B cell (primary cell): ENCODE data around the gene PALLD. TPM values are rescaled to one million over a fixed set of nuclear protein-coding genes. Genes with fewer than 3 reads are reported as not detected.

ENCODE experiments used
- ATAC-seq: fragments of 200-7000 bp; cut with Tn5 transposase; one replicate; pipeline ENCODE4 v1.10.0; 2021; ENCODE audit warnings: low read depth, mild to moderate bottlenecking, moderate number of reproducible peaks, moderate library complexity
- CTCF ChIA-PET: fragments of 350-600 bp; sonication (Branson Sonifier 250); formaldehyde crosslinking; loops from one replicate; lab custom pipeline; 2021; ENCODE audit warnings: antibody characterized with exemption, inconsistent platforms; lab: Charles Lee
- POLR2A ChIA-PET: fragments of 350-600 bp; sonication (Branson Sonifier 250); formaldehyde crosslinking; loops from one replicate; lab custom pipeline; 2021; ENCODE audit warnings: antibody characterized with exemption; lab: Charles Lee
- DNase-seq: peaks from one replicate; pipeline ENCODE4 v3.0.0; 2013
- H2AFZ ChIP-seq: 2 replicates; pipeline ENCODE4 v1.6.1; 2012; ENCODE audit warnings: mild to moderate bottlenecking, low read depth, low read length; ENCODE audit not compliant: insufficient read depth, poor library complexity, severe bottlenecking
- H3K27ac ChIP-seq, 2 donors: 1 replicate in 1 of 2; 2 replicates in 1 of 2; pipeline ENCODE4 v1.5.1; 2012 to 2013; ENCODE audit warnings: low read length in 2 of 2, mild to moderate bottlenecking in 2 of 2, moderate library complexity in 1 of 2
- H3K27me3 ChIP-seq, 4 experiments: fragments of 200-600 bp in 1 of 4; sonication (generic) in 1 of 4; replicated peaks in 1 of 4; 1 replicate in 2 of 4; 2 replicates in 2 of 4; pipeline versions ENCODE4 v1.6.1 to v1.7.0; 2013 to 2016; ENCODE audit warnings: low read length in 3 of 4, mild to moderate bottlenecking in 2 of 4, mixed read lengths in 1 of 4, moderate library complexity in 1 of 4; ENCODE audit not compliant: insufficient read depth in 4 of 4, control insufficient read depth in 3 of 4; ENCODE audit errors: control extremely low read depth in 1 of 4
- H3K36me3 ChIP-seq, 2 experiments: replicated peaks in 1 of 2; 1 replicate in 1 of 2; 2 replicates in 1 of 2; pipeline versions ENCODE4 v1.6.1 to v1.7.1; 2013; ENCODE audit warnings: low read length in 1 of 2; ENCODE audit not compliant: insufficient read depth in 2 of 2, control insufficient read depth in 1 of 2; ENCODE audit errors: control extremely low read depth in 1 of 2, extremely low read depth in 1 of 2
- H3K4me1 ChIP-seq, 2 donors: fragments of 200-600 bp in 1 of 2; sonication (generic) in 1 of 2; 1 replicate in 1 of 2; 2 replicates in 1 of 2; pipeline versions ENCODE4 v1.5.1 to v1.6.1; 2013 to 2017; ENCODE audit warnings: low read length in 2 of 2; ENCODE audit not compliant: control insufficient read depth in 2 of 2, insufficient read depth in 2 of 2
- H3K4me2 ChIP-seq: replicated peaks from 2 replicates; pipeline ENCODE3; 2012; ENCODE audit warnings: mild to moderate bottlenecking, low read depth, low read length; ENCODE audit not compliant: poor library complexity, severe bottlenecking
- H3K4me3 ChIP-seq, 5 experiments: fragments of 200-600 bp in 1 of 5; sonication (generic) in 1 of 5; 1 replicate in 3 of 5; 2 replicates in 2 of 5; pipeline versions ENCODE4 v1.5.1 to v1.7.0; 2011 to 2016; ENCODE audit warnings: low read length in 4 of 5, mild to moderate bottlenecking in 4 of 5, low read depth in 2 of 5, control low read depth in 1 of 5, moderate library complexity in 1 of 5; ENCODE audit not compliant: insufficient read depth in 1 of 5; ENCODE audit errors: control extremely low read depth in 1 of 5, extremely low read depth in 1 of 5
- H3K79me2 ChIP-seq: fragments of 200-600 bp; sonication (generic); one replicate; pipeline ENCODE4 v1.6.0; 2016; ENCODE audit warnings: low read length; ENCODE audit not compliant: control insufficient read depth, insufficient read depth
- H3K9ac ChIP-seq: fragments of 200-600 bp; sonication (generic); 2 replicates; pipeline ENCODE4 v1.6.1; 2017; ENCODE audit warnings: mild to moderate bottlenecking, low read length, moderate library complexity
- H3K9me3 ChIP-seq, 3 donors: one replicate each; pipeline versions ENCODE4 v1.6.1 to v1.7.1; 2013; ENCODE audit warnings: low read length in 2 of 3; ENCODE audit not compliant: control insufficient read depth in 2 of 3, insufficient read depth in 1 of 3; ENCODE audit errors: control extremely low read depth in 1 of 3
- H4K20me1 ChIP-seq: 2 replicates; pipeline ENCODE4 v1.6.0; 2012; ENCODE audit warnings: mild to moderate bottlenecking, low read length; ENCODE audit not compliant: insufficient read depth, control insufficient read depth, poor library complexity, severe bottlenecking
- H3K27ac Mint-ChIP-seq: one replicate; pipeline ENCODE4 v1.8.0; 2021; ENCODE audit warnings: mixed read lengths
- H3K27me3 Mint-ChIP-seq: one replicate; pipeline ENCODE4 v1.8.0; 2021; ENCODE audit warnings: mixed read lengths
- H3K4me1 Mint-ChIP-seq: one replicate; pipeline ENCODE4 v1.8.0; 2021; ENCODE audit warnings: mixed read lengths
- H3K4me3 Mint-ChIP-seq: one replicate; pipeline ENCODE4 v1.8.0; 2021; ENCODE audit warnings: mixed read lengths
- H3K9me3 Mint-ChIP-seq: one replicate; pipeline ENCODE4 v1.8.0; 2022; ENCODE audit warnings: mixed read lengths; ENCODE audit not compliant: insufficient read depth
- EZH2 ChIP-seq: IDR thresholded peaks from 2 replicates; pipeline ENCODE4 v1.6.1; 2012; ENCODE audit warnings: borderline replicate concordance, low read depth, mild to moderate bottlenecking, moderate library complexity, low read length; ENCODE audit not compliant: insufficient read depth, poor library complexity, severe bottlenecking
- WGBS: methylation state at CpG from one replicate; pipeline ENCODE4 v1.1.5; 2013; ENCODE audit warnings: missing lambda C conversion rate; ENCODE audit not compliant: insufficient coverage; 5-methylcytosine and 5-hydroxymethylcytosine counted together
- intact Hi-C: fragments of 100-400 bp; cut with micrococcal nuclease; formaldehyde crosslinking; loops from one replicate; pipeline ENCODE4 v1.10.0; 2022
- polyA plus RNA-seq: library from polyadenylated mRNA; depleted of rRNA; stranded (reverse); fragments of >200 nt; gene quantifications from 2 replicates; pipeline ENCODE4 v1.2.3, GENCODE V29; 2012
- total RNA-seq, 2 donors: library from RNA; stranded (reverse); fragments of 120-200 nt in 1 of 2; gene quantifications; 1 replicate in 1 of 2; 2 replicates in 1 of 2; pipeline versions ENCODE4 v1.2.3 to v1.2.4, GENCODE V29; 2013 to 2022
- TF ChIP-seq, protein P1 (sequence below): fragments of 200-600 bp; IDR thresholded peaks from one replicate; pipeline ENCODE4 v1.8.0; 2022; ENCODE audit warnings: antibody characterized with exemption, mild to moderate bottlenecking

The PALLD gene
- total and polyA plus RNA-seq, 2 donors (not counting 1 experiment from before 2014, with no cell fraction given) = 0.63 to 0.71 TPM

DNA sequence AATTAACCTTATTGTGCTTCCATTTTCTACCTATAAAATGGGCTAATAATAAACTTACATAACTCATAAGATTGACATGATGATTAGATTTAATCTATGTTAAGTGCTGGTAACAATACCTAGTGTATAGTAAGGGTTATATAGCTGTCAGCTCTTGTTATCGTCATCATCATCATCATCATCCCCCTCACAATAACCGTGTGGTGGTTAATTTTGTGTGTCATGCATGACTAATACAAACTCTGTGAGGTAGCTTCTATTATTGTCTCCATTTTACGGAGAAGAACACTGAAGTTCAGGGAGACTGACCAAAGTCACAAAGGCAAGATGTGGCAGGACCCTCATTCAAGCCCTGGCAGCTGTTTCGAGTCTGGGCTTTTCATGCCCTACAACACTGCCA is 211.3 kb downstream of the PALLD start:
- Histone ChIP-seq H2AFZ (no peak overlapping the region), H3K36me3 (no peaks in the 10 kb centered on the region), H3K4me1 (peaks cover 4 to 10% of the 10 kb centered on the region in 2 donors), H3K9ac (no peak overlapping the region), H4K20me1 (no peaks in the 10 kb centered on the region), H3K4me3 (no peak overlapping the region), H3K27ac (no peak overlapping the region), H3K9me3 (no peaks in the 10 kb centered on the region), H3K4me2 (no peak overlapping the region), H3K27me3 (no peaks in the 10 kb centered on the region), H3K79me2 (no peaks in the 10 kb centered on the region)
- POLR2A ChIA-PET = no interaction called here
- WGBS = 90% methylated on average over 2 of the region's 4 CpGs
- CTCF ChIA-PET = no interaction called here
- peaks cover 11% of the 10 kb centered on the region for H3K4me1 Mint-ChIP-seq
- H3K27ac Mint-ChIP-seq = no peak overlapping the region
- DNase-seq = no peak
- intact Hi-C loops = no loop called here
- TF ChIP-seq, protein P1, sequence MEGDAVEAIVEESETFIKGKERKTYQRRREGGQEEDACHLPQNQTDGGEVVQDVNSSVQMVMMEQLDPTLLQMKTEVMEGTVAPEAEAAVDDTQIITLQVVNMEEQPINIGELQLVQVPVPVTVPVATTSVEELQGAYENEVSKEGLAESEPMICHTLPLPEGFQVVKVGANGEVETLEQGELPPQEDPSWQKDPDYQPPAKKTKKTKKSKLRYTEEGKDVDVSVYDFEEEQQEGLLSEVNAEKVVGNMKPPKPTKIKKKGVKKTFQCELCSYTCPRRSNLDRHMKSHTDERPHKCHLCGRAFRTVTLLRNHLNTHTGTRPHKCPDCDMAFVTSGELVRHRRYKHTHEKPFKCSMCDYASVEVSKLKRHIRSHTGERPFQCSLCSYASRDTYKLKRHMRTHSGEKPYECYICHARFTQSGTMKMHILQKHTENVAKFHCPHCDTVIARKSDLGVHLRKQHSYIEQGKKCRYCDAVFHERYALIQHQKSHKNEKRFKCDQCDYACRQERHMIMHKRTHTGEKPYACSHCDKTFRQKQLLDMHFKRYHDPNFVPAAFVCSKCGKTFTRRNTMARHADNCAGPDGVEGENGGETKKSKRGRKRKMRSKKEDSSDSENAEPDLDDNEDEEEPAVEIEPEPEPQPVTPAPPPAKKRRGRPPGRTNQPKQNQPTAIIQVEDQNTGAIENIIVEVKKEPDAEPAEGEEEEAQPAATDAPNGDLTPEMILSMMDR = no peak
- TF ChIP-seq EZH2 = no peak
- no peaks in the 10 kb centered on the region for H3K9me3 Mint-ChIP-seq
- H3K27me3 Mint-ChIP-seq = no peaks in the 10 kb centered on the region
- ATAC-seq = no peak
- H3K4me3 Mint-ChIP-seq = no peak overlapping the region

DNA sequence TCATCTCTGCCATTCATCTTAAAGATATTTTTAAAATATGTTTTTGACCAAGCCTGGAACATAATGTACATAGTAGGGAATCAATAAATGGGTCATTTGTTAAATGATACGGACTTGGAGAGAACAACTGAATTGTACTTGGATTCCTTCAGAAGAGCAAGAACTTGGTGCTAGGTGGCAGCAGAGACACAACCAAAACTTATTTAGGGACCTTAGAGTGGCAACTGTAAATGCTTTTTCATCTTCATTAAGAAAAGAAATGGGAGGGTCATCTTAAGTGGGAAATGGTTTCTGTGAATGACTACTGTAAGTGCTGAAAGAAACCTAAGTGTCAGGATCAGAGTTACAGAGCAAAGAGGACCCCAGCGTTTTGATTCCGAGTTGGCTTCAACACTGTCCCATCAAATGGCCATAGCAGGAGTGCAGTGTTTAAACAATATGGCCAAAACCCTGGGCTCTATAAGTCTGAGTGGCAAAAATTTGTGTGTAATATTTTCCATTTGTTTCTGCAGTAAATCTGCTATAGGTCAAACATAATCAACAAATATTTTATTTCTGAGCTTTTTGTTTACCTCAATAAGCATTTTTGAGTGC is 213.6 kb downstream of the PALLD start:
- no peaks in the 10 kb centered on the region for H3K27me3 ChIP-seq
- no peak overlapping the region for H2AFZ ChIP-seq

More for the DNA sequence above, 213.6 kb downstream of the PALLD start:
- H3K9me3 Mint-ChIP-seq = no peaks in the 10 kb centered on the region
- no peaks in the 10 kb centered on the region for H3K36me3 ChIP-seq
- H3K9me3 ChIP-seq = no peaks in the 10 kb centered on the region
- DNase-seq (no peak), ATAC-seq (no peak)
- peaks cover 11% of the 10 kb centered on the region for H3K4me1 Mint-ChIP-seq
- ChIA-PET POLR2A (no interaction called here), CTCF (no interaction called here)
- H4K20me1 ChIP-seq = no peaks in the 10 kb centered on the region
- no peak for TF ChIP-seq EZH2
- TF ChIP-seq, protein P1 = no peak
- no peak overlapping the region for H3K9ac ChIP-seq
- H3K4me3 ChIP-seq = no peak overlapping the region
- no peak overlapping the region for H3K4me2 ChIP-seq
- no peak overlapping the region for H3K27ac Mint-ChIP-seq
- no peaks in the 10 kb centered on the region for H3K27me3 Mint-ChIP-seq
- WGBS = 67% methylated on average over 2 of the region's 3 CpGs
- no peak overlapping the region for H3K27ac ChIP-seq
- intact Hi-C loops = no loop called here
- no peak overlapping the region for H3K4me3 Mint-ChIP-seq
- H3K79me2 ChIP-seq = no peaks in the 10 kb centered on the region
- H3K4me1 ChIP-seq = peaks cover 4 to 10% of the 10 kb centered on the region in 2 donors
